Measurements from ENCODE around the gene FLT4.

FLT4 gene

DNA sequence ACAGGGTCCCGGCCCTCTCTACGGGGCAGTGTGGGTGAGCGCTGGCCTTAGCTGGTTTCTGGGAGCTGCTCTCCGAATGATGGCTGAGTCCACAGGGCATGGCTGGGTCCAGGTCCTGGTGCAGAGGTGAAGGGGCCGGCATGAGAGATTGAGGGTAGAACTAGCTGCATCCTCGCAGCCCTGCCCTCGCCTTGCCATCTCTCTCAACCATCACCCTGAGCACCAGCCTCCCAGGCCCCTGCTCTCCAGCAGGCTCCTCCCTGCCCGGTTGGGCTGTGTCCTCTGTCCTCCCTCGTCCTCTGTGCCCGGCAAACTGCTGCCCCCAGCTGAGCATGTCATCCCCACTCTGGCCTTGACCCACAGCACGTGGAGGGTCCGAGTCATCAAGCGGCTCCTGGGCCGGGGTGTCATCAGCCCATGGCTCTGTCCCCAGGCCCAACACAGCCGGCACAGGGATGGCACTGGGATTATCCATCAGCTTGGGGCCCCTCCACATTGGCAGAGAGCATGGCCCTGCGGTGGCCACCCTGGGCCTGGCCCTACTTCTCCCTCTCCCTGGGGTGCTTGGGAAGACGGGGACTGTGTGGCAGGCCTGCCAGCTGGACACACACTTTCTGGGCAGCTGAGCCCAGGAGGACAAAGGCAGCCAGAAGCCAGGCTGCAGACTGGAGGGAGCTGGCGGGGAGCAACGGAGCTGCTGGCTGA, 8.4 kb downstream of the FLT4 start:
- no peak for DNase-seq

DNA sequence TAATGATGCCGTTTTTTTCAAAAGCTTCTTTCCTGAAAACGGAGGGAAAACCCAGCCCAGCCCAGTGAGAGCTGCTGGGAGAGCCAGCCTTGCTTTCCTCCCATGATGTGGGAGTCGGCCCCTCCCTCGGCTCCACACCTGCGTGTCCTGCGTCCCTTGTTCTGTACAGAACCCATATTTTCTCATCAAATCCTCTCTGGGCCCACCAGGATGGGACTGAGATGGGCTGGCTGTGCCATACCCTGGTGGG, 8.9 kb downstream of the FLT4 start:
- DNase-seq = no peak

DNA sequence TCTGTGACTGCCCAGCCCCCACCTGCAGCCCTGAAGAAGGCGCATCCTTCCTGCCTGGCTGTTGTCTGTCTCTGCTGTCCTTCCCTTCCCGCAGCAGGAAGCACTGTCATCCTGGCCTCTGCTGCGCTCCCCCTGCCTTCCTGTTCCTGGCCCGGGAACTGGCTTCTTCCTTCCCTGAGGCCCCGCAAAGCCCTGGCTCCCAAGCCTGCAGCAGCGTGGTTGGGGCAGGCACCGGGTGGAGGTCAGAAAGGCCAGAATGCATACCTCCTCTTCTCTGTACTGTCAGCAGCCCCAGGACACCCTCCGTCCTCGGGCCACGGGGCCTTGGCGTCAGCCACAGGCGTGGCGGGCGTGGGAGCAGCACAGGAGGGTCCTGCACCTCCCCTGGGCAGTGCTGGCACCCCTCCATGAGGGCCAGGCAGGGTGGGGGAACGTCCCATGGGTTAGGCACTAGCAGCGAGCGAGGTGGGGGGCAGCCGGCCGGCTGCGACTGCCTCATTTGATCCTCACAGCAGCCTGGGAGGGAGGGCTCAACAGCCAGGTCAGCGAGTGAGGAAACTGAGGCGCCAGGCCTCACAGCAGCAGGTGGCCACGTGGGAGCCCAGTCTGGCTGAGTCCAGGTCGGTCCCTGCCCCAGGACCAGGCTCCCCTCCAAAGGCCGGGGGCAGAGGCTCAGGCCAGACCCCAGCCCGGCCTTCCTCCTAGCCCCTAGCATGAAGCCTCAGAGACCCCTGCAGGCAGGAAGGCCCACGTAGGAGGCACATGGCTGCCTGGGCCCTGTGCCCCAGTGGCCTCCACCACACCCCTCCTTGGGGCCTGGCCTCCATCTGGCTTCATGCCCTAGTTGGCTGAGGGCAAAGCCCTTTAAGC, 9.4 kb downstream of the FLT4 start:
- DNase-seq = no peak

DNA sequence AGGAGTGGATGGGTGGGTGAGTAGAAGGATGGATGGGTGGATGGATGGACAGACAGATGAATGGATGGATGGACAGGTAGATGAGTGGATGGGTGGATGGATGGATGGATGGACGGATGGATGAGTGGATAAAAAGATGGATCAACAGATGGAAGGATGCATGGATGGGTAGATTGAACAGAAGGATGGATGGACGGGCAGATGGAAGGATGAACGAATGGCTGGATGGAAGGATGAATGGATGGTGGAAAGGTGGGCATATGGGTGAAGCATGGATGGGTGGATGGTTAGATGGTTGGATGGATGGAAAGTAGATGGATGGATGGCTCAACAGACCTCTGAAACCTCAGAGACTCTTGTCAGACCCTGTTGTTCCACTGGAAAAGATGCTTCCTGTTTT, 10.1 kb downstream of the FLT4 start:
- DNase-seq = no peak

DNA sequence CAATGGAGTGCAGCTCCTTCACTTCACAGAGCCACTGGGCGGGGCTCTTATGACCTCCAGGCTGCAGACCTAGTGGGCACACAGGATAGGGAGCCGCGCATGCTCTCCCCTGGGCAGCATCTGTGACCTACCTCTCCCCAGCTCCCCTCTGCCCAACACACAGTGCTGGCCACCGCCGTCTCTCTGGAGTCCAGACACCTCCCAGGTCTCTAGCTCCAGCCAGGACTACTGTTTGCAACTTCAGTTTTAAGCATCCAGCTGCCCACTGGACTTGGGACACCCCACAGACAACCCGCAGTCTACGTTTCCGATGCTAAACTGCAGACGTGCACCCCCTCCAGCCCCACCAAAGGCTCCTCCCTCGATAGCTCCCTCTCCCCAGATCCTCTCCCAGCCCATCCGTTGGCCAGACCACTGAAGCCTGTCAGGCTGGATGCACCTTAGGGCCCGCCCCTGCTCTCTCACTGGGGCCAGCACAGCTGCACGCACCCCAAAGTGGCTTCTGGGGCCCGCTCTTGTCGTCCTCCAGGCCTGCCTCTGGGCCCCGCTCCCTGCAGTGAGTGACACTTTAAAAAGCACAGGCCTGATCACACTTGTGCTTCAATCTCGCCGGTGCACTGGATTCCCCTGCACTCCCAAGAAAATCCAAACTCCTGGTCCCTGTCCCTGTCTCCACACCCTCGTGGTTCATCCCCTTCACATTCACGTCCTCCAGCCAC, 11.3 kb downstream of the FLT4 start:
- DNase-seq = no peak

DNA sequence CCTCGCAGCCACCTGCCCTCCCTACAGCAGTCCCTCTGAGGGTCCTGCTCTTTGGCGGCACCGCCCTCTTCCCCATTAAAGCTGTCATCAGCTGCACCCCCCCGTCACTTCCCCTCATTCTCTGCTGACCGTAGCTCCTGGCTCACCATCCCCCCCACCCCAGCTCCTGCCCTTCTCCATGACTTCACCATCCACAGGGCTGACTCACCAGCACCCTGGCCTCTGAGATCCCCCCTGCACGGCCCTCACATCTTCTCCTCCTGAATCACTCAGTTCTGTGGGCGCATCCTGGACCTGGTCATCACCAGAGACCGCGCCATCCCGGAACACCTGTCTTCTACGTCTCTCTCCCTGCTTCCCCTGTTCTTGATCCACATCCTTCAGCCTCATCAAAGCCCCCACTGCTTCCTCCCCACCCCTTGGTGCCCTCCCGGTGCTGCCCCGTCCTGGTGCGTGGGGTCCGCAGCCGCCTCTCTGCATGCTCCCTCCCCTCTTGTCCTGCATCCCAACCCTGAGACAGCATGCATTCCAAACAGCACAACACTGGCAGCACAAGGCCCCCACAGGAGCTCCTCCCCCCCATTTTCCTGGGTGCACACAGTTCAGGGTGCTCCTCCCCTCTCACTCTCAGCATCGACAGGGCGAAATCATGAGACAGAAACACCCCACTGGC, 12.9 kb downstream of the FLT4 start:
- no peak for DNase-seq

DNA sequence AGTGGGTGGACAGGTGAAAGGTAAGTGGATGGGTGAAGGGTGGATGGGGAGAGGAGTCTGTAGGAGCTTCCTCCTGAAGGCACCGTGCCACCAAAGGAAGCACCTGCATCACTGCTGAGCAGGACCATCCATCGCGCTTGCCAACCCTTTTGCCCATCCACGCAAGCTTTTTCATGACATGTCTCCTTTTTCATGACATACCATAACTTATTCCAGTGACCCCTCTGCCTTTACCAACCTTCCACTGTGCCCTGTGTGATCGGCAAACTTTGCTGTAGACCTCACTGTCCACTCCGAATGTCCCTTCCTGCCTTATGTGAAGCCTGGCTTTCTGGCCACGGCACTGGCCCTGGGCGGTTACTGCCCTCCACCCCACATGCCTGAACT, 13.4 kb downstream of the FLT4 start:
- no peak for DNase-seq

DNA sequence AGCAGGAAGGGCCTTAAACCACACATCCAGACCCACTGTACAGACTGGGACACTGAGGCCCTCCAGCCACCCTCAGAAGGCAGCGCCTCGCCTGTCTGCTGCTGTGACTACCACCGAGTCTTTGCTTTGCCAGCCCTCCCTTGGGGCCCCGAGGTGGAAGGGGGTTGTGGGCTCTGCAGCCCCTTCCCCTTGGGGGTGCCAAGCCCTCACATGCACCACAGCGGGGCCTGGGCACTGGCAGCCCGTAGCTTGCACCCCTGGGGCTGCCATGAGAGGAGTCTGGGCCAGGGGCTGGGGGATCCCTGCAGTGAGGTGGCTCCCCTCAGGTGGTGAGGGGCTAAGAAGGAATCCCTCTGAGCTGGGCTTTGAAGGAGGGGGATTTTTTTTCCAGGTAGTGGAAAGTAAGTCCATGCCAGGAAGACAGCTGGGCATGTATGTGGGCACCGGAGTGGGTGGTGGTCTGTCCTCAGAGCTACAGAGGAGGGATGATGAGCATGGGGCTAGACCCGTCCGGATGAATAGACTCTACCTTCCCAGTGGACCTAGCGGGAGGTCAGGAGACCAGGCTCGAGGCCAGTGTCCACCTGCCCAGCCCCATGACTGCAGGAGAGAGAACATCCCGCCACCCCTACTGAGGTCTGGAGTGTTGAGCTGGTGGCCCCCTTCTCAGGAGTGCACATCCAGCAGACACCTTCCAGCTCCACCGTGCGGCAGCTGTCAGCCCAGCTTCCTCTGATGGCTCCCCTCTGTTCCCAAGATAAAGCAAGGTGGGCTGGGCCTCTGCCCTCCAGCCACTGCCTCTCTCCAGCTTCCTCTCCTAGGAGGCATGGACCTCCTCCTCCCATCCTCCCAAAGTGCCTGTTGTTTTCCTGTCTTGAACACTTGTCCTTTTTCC, 15.9 kb downstream of the FLT4 start:
- no peak for DNase-seq

DNA sequence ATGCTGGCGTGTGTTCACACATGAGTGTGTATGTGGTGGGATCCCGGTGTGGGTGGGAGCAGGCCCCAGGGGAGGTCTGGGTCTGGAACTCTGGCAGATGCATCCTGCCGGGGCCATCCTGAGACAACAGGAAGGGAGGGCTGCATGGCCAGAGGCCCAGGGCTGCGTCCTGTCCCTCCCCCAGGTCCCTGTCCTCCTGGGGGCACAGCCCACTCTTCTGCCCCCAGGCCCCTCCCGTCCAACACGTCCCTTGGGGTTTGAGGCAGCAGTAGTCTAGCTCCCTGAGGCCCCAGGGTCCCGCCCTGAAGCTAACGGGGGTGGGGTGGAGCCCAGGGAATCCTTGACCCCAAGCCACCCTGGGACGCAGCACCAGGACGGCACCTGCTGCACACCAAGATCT, 16.6 kb downstream of the FLT4 start:
- no peak for DNase-seq

DNA sequence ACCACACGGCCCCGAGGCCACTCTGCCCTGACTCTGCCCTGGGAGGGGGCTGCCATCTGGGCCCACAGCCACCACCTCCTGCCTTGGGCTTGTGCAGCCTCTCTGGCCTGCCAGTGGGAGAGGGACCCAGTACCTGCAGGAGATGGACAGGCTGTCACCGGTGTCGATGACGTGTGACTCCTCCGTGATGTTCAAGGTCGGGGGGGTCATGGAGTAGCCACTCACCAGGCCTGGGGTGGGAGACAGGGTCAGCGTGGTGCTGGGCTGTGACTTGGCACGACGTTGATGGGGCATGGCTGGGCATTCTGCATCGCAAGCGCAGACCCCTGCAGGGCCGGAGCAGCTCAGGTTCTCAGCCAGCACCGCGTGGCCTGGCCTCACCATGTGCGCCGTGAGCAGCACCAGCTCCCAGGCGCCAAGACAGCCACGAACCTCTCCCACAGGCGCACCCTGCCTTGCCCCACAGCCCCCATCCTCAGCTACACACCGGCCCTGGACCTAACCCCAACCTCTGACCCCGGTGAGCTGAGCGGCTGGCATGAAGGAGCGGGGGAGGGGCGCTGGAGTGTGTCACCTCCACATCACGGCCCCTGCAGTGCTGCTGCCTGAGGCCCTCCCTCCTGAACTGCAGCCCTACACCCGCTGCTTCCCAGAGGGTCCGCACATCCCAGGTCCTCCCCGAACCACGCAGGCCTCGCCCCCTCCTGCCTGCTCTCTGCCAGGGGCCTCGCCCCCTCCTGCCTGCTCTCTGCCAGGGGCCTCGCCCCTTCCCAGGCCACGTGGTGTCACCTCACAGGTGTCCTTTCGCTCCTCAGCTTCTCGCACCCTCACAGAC, 17.6 kb downstream of the FLT4 start:
- peak; percentile 39 for DNase-seq

DNA sequence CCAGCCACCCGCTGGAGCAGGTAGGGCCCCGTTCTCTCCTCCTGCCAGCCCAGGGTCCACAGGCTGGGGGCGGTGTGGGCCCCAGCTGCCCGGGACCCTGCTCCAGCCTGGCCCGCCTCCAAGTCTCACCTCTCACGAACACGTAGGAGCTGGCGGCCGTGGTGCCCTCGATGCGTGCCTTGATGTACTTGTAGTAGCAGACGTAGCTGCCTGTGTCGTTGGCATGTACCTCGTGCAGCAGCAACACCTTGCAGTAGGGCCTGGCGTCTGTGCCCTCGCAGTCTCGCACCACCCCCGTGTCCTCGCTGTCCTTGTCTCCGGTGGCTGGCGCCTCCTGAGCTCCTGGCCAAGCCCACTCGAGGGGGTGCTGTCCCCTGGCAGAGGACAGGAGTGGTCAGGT, 19.0 kb downstream of the FLT4 start:
- no peak for DNase-seq

DNA sequence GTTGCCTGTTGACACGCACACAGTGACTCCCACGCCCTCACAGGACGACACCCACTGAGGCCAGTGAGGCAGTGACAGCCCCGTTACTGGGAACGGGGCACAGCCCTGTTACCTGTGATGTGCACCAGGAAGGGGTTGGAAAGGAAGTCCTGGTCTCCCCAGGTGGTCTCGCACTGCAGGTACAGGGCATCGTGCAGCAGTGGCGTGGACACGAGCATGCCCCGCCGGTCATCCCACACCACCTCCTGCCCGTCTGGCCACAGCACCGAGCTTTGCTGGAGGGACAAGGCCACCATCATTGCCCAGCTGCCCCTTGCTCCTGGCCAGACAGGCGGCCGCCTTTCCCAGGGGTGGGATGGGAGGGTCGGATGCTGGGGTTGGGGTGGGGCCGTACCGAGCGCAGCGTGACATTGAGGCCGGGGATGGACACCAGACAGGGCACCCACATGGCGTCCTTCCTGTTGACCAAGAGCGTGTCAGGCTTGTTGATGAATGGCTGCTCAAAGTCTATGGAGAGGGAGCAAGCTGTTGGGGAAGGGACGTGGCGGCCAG, 19.5 kb downstream of the FLT4 start:
- no peak for DNase-seq

DNA sequence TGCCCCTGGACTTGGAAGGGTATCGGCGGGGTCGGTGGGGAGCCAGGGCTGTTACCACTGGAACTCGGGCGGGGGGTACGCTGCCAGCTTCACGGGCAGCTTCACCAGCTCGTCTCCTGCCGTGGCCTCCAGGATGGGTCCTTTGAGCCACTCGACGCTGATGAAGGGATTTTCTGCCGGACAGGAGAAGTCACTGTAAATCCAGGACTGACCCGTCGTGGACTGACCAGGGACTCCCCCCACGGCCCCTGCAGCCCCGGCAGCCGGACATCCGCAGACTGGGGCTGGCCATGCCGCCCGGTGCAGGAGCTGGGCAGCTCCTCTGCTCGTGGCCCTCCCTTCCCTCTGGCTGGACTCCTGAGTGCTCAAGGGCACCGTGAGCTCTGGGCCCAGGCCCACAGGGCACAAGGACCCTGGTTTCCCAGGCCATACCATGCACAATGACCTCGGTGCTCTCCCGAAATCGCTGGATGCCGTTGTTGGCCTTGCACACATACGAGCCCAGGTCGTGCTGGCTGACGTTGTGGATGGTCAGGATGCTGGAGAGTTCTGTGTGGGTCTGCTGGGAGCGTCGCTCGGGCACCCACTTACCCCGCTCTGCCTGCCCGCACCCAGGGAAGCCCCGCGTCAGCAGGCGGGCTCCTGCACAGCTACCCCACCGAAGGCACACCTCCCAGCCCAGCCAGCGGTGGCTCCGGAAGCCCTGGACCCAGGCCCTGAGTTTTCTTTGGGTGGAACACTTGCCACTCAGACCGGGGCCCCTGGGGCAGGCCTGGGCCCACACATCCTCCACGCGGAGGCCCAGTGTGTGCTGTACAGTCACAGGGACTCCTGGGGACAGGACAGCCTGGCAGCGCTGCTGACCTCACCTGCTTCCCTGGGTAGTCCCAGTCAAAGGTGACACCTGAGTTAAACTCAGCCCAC, 20.3 kb downstream of the FLT4 start:
- no peak for DNase-seq

DNA sequence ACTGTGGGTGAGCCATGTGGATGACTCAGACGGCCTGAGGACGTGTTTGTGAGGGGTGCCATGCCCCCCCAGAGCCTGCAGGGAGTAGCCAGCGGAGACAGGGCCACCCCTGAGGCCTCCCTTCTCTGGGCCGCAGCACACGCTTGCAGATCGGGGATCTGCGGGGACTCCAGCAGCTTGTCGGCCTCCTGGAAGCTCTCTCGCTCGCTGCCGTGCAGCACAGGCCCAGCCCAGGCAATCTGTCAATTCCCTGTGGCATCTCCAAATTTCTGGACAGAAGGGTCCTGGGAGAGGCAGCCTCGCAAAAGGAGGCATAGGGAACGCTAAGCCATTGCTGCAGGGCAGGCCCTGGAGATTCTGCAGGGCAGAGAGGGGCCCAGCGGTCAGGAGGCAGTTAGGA, 21.2 kb downstream of the FLT4 start:
- DNase-seq = no peak

DNA sequence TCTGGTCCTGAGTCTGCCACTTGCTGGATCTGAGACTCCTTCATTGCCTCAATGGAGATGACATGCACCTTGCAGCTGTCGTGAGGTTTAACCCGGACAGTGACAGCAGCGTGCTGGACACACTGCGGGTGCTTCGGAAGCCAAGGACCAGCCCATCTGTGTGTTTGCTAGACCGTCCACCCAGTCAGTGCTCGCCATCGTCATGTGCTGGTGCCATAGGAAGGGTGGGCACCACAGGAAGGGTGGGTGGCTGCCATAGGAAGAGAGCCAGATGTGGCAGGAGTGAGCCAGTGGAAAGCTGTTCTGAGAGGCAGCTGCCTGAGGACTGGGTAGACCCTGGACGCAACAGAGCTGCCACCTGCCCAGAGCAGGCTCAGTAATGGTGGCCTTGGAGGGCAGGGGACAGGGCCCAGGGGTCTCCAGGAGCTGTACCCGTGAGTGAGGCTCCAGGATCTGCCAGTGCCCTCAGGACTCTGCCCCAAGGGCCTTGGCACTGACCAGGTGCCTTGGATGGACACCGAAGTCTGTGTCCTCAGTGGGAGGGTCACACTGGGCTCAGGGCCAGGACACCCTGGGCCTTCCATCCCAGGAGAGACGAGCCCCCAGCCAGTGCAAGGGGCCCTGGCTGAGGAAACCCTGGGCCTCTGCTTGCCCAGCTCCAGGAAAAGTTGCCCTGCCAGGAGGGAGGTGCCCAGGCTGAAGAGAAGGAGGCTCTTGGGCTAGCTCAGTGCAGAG, 21.8 kb downstream of the FLT4 start:
- DNase-seq = no peak

DNA sequence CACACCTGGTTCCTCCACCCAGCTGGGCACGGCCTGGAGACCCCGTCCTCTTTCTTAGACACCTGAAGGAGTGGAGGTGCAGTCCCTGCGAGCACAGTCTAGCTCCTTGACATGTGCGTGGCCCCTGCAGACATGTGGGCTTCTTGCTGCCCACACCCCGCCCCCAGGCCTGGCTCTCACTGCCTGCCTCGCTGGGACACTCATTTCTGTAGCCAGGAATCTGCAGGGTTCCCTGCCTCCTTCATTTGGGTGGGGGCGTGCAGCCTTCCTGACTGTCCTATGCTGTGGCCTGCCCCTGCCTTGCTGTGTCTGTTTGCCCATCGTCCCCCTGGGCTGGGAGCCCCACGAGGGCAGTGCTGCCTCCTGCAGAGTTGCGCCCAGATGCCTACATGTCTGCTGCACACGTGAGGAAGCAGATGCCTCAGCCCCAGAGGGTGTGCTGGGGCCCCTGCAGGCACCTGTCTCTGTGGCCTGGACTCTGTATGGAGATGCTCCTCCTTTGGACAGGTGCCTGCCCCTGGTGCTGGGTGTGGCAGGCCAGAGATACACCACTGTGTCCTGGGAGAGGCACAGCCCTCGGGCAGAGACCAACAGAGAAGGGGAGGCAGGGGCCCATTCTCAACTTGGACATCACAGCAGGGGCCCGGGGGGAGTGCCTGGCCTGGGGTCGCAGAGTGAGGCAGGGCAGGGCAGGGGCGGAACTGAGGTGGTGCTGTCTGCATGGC, 22.6 kb downstream of the FLT4 start:
- no peak for DNase-seq

DNA sequence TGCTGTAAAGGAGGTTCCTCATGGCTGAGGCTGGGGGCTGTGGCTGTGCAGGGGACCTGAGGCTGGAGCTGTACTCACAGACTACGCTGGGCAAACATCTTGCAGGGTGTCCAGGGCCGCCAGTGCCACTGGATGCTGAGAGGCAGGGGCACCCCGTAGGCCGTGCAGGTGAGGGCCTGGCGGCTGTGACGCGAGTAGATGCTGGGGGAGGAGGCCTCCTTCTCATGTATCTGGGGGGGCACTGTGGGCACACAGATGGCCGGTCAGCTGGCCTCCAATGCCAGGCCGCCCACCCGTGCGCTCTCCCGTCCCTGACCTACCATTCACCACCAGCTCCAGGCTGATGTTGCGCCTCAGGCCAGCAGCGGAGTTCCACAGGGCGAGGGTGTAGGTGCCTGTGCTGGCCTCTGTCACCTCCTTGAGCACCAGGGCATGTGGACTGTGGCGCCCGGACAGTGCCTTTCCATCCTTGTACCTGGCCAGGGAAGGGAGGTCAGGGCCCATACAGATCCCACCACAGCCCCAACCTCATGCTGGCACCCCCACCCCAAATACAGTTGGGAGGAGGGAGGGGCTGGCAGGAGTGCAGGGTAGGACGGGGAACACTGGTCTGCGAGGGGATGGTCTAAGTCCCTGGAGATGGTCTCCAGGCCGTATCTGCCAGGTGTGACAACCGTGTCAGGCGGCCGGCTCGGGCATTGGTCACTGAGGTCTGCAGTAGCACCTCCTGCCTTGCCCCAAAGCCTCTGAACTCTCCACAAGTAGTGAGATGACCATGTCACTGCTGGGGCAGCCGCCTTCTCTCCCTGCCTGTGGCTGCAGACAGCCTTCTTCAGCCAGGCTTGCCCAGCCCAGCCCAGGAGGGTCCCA, 23.4 kb downstream of the FLT4 start:
- no peak for DNase-seq

Data from NCI-H2029 treated with DMSO at 0.1 percent for 48 hours (cell line).